Activated T-helper 1 cell treated with Interleukin-2 at 50 U/mL for 16 hours (primary cell): ENCODE measurements around the gene NHS.
"Not testable (repeated sequence)": the region's sequence is repeated elsewhere in the genome, so short reads cannot be mapped to it uniquely, and the experiment has no call there.

Experiments
- DNase-seq: peaks from one replicate; pipeline ENCODE4 v3.0.0-alpha.2; 2020; ENCODE audit warnings: low read depth

The NHS gene

GRCh38 chrX:17405225-17405969 lies 30.4 kb downstream of the NHS start:
- DNase-seq: no peak

- no peak for DNase-seq
These were observed 34.7 kb downstream of the NHS start for GRCh38 chrX:17409566-17410290.

- no peak for DNase-seq
These were observed 35.7 kb downstream of the NHS start for GRCh38 chrX:17410651-17411050.

- DNase-seq: no peak
These were observed 36.2 kb downstream of the NHS start for GRCh38 chrX:17411205-17411604.

- no peak for DNase-seq
These were observed 37.7 kb downstream of the NHS start for GRCh38 chrX:17412692-17413091.

GRCh38 chrX:17413228-17413627 lies 38.2 kb downstream of the NHS start:
- DNase-seq: no peak

GRCh38 chrX:17414027-17414658 lies 39.1 kb downstream of the NHS start:
- no peak for DNase-seq

- no peak for DNase-seq
These were observed 39.8 kb downstream of the NHS start for GRCh38 chrX:17414839-17415238.

GRCh38 chrX:17415242-17415810 lies 40.3 kb downstream of the NHS start:
- no peak for DNase-seq

- DNase-seq: no peak
These were observed 42.4 kb downstream of the NHS start for GRCh38 chrX:17417372-17417771.

- no peak for DNase-seq
These were observed 50.1 kb downstream of the NHS start for GRCh38 chrX:17425136-17425535.

GRCh38 chrX:17425551-17425950 lies 50.6 kb downstream of the NHS start:
- DNase-seq: no peak

- DNase-seq: no peak
These were observed 56.2 kb downstream of the NHS start for GRCh38 chrX:17431171-17431570.

GRCh38 chrX:17432158-17432557 lies 57.2 kb downstream of the NHS start:
- DNase-seq: no peak

GRCh38 chrX:17433965-17434364 lies 59.0 kb downstream of the NHS start:
- DNase-seq: no peak

GRCh38 chrX:17435476-17435875 lies 60.5 kb downstream of the NHS start:
- DNase-seq: no peak

GRCh38 chrX:17438221-17438620 lies 63.2 kb downstream of the NHS start:
- DNase-seq: no peak

GRCh38 chrX:17440258-17440657 lies 65.3 kb downstream of the NHS start:
- no peak for DNase-seq

GRCh38 chrX:17440836-17441235 lies 65.8 kb downstream of the NHS start:
- no peak for DNase-seq

GRCh38 chrX:17441965-17442364 lies 67.0 kb downstream of the NHS start:
- DNase-seq: no peak

- DNase-seq: no peak
These were observed 67.9 kb downstream of the NHS start for GRCh38 chrX:17442898-17443297.

- DNase-seq: no peak
These were observed 68.6 kb downstream of the NHS start for GRCh38 chrX:17443556-17443955.

GRCh38 chrX:17446269-17446668 lies 71.3 kb downstream of the NHS start:
- DNase-seq: not testable (repeated sequence)
